Activated CD8-positive, alpha-beta memory T cell treated with anti-CD3 and anti-CD28 coated beads, Interleukin-2, amount 50 U/mL, for 1 hour (primary cell): Measurements from ENCODE around the gene SSTR3.

Experiments
- DNase-seq: peaks from one replicate; pipeline ENCODE4 v3.0.0-alpha.2; 2020; ENCODE audit errors: extremely low read depth

The SSTR3 gene

DNA sequence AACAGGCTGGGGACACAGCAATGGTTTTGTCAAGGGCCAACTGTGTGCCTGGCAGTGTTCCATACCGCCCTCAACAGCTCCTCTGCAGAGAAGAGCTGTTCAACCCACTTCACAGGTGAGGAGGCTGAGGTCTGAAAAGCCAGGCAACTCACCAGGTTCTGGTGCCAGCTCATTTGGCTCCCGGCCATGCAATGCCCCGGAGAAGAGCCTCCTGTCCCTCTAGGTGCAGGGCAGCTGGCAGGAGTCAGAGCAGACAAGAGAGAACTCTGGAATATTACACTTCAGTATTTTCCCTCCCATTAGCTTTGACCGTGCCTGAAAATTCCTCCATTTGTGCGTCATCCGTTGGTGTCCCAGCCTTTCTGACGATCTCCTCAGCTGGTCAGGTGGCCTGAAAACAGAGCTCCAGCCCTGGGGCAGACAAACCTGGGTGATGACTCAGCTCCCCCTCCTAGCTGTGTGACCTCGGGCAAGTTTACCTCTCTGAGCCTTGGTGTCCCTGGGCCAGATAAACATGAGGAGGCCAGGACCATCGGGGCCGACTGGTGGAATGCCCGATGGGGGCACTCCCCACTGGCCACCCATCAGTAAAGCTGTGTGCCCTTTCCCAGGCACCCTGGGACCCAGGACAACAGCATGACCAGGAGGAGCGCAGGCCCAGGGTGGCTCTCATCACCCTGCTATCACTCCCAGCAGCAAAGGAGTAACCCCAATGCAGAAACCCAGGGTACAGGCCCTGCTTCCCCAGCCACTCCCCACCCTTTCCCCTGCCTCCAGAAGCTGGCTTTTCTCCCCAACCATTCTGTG lies 14.6 kb downstream of the SSTR3 start:
- no peak for DNase-seq

DNA sequence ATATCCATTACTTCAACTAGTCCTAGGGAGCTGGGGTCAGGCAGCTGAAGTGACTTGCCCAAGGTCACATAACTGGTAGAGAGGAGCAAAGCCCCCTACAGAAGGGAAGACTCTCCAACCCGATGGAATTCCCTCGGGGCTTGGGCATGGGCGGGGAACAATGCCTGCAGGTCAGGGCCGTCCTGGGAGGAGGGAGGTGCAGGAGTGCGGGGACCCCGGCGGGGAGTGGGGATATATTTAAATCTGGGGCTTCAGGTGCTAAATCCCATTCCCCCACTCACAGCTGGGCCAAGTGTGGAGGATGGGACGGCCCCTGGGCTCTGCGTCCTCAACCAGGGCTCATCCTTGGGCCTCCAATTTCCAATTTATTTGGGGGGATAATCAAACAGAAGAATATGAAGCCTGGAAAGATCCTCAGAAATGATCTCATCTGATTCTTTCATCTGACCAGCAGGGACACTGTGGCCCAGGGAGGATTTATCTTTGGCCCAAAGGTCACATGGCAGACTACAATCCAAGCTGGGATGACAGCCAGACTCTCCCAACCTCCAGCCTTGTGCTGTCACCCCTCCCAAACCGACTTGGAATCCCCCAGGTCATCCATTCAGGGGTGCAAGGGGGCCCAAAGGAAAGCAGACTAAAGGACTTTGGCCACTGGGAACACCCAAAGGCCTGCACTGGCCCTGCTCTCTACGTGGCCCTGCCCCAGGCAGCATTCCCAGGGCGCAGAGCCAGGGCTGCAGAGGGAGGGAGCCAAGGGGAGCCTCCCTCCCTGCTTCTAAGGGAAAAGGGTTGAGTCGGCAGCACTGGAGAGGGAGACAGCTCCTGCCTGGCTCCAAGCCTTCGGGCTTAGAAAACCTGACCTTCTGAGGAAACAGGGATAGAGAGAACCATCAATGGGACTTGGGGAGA lies 15.5 kb downstream of the SSTR3 start:
- no peak for DNase-seq

DNA sequence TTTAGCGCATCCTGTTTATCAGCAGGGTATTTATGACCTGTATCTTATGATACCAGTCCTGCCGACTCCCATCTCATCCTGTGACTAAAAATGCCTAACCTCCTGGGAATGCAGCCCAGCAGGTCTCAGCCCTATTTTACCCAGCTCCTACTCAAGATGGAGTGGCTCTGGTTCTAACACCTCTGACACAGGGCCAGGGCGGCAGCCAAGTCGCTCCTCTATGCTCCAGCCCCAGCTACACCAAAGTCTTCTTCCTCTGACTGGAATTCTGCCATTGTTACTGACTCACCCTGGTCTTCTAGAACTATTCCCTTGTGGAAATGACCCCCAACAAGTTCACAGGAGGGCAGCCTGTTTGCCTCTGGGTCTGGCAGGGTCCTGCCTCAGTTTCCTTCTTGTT lies 16.4 kb downstream of the SSTR3 start:
- DNase-seq: no peak

DNA sequence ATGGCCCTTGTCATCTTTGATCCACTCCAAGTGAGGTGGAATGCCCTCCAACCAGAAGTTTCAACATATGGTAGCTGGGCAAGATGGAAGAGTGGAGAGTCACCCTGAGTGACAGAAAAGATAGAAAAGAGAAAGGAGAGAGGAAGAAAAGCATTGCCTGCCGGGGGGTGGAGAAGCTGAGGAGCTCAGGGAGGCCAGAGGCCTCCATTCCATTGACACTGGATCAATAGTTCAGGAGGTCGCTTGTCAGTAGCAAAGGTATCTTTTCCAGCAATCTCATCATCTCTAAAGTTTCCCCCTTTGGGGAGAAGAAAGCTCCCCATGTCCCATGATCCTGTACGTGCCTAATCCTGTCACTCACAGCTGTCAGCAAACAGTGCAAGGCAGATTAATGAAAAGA lies 17.5 kb downstream of the SSTR3 start:
- DNase-seq: no peak

DNA sequence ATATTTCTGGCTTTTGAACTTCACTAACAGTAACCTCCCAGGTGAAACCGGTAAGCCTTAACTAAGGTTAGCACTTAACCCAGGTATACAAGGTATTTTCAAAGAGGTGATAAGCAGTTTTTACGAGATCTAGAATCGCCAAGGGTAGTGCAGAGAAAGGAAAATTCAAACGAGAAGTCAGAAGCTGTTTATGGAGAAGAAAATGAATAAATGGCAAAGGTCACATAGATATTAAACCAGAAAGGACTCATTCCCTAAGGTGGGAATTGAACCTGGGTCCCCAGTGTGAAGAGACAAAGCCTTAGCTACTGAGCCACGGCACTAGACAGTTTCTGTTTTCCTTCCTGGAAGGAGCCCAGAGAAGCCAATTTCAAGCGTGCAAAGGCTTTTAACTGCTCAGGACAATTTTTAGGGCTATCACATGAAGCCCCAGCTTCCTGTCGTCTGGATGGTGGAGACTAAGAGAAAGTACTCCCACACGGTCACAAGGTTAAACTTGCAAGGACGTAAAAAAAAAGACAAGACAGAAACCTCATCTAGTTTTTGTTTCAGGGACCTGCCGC lies 18.6 kb downstream of the SSTR3 start:
- peak; percentile 10 for DNase-seq

DNA sequence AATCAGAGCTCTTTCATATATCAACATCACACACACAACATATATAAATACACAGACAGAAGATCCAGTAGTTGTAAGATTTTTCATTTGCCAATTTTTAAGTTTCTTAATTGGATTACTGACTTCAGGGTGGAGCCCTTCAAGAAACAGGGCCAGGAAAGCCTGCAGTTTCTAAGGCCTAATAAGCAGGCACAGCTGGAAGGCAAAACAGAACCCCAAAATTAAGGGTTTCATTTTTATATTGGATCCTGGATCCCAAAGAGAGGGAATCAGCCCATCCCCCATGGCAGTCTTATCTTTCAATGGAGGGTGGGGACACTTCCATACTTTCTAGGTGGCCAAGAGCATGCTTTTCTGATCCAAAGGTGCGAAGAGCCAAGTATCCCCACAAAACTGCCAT lies 19.5 kb downstream of the SSTR3 start:
- no peak for DNase-seq

DNA sequence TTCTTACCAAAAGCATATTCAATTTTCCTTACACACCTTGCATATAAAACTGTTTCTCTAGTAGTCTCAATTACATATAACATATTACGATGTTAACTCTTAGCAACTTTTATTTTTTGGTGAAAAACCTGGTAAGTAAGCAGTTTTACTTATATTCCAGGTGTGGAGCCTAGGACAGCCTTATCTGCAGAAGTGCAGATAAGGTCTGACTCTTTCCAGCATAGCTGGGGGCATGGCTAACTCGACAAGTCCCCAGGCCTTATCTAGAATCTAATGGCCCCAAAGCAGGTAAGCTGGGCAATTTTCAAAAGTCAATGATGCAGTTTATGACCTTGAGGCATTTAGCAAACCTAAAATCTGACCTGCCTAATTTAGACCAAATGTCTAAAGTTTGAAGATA lies 20.1 kb downstream of the SSTR3 start:
- no peak for DNase-seq

DNA sequence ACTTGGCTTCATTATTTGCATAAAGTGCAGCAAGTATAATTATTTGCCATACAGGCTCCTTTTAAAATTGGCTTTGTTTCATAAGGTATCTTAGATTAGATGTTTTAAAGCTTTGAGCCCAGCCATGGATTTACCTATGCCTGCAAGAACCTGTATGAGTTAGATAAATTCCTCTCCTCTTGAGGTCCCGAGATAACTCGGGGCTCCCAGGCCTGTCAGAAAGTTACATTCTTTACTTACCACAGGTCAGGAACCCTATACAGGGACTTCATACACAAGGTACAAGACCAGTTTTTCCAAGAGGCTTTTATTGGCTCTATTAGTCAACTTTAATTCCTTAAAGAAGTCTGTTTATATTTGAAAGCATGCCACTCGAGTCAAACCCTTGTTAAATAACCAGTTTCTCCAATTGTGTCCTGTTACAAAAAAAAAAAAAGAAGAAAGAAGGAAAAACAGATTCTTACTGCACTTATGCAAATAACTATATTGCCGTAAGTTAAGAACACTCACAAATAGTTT lies 22.0 kb downstream of the SSTR3 start:
- no peak for DNase-seq

DNA sequence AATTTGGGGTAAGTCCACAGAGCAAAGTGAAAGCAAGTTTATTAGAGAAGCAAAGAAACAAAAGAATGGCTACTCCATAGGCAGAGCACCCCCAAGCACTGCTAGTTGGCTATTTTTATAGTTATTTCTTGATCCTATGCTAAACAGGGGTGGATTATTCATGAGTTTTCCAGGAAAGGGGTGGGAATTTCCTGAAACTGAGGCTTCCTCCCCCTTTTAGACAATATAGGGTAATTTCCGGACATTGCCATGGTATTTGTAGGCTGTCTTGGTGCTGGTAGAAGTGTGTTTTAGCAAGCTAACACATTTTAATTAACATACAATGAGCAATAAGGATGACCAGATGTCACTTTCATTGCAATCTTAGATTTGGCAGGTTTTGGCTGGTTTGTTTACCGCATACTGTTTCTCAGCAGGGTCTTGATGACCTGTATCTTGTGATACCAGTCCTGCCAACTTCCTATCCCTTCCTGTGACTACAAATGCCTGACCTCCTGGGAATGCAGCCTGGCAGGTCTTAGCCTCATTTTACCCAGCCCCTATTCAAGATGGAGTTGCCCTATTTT lies 23.3 kb downstream of the SSTR3 start:
- DNase-seq: no peak

DNA sequence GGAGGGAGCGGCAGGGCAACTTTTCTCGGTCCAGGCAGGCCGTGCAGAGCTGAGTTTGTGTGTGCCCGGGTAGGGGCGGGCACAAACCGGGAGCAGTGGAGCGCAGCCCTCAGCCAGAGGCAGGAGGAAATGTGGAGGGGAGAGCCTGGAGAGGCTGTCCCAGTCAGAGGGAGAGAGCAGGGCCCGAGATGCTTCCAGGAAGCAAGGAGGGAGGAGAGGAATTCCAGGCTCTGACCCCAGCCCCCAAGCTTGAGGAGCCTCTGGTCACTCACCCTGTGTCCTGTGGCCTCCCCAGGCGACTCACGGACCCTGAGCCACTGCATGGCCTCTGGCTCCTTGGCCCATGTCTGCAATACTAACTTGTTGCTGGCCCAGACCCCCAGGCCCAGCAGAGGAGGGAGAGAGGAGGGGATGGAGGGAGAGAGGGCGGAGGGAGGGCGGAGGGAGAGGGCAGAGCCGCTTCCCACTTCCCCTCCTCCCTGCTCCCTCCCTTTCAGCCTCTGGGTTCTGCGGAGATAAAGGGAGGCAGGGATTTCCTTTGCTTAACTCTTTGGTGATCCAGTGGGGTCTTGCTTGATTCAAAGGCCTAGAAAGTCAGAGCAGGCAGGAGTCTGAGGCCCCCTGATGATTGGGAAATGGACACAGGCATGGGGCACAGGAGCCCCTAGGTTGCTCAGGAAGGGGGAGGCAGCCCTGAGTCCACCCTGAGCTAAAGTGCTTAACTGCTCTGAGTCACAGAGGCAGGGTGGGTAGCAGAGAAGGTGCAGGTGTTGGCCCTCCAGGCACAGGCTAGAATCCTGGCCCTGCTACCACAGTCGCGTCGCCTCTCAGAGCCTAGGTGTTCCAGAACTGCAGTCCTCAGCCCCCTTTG lies 24.2 kb downstream of the SSTR3 start, which contains the start of gene C1QTNF6:
Gene C1QTNF6 (minus strand): TSS at position 357 of the 871 bp plus-strand sequence. CDS start 34 bp downstream, at position 323.
- DNase-seq: no peak

DNA sequence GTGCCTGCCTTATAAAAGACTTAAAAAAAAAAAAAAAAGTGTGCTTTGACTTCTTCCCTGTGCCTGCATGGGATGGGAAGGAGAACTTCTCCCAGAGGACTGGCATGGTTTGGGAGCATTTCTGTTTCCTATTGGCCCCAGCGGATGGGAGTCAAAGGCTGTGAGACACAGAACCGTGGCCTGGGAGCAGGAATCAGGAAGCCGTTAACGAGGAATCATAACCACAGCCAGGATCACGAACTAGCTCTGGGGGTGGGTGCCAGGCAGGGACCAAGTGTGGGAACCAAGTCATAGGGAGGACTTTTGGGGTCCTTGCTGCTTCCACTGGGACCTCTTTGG lies 24.8 kb downstream of the SSTR3 start:
- DNase-seq: no peak

DNA sequence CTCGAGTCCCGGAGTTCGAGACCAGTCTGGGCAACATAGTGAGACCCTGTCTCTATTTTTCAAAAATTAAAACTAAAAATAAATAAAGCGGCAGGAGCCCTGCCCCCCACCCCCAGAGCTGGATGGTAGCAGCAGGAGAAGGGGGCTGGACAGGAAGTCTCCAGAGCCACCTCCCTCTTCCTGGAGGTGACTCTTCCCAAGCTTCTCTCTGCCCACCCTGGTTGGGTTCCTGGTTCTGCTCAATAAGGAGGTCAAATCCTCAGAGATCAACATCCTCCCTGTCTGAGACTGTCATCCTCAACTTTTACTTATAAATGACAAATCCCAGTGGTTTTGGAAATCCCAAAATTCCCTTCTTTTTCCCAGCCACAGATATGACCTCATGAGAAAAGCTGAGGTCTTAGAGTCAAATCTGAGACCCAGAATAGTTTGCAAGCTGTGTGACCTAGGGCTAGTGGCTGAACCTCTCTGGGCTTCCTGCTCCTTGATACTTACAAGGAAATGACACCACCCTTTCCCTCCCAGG lies 25.2 kb downstream of the SSTR3 start:
- DNase-seq: no peak

DNA sequence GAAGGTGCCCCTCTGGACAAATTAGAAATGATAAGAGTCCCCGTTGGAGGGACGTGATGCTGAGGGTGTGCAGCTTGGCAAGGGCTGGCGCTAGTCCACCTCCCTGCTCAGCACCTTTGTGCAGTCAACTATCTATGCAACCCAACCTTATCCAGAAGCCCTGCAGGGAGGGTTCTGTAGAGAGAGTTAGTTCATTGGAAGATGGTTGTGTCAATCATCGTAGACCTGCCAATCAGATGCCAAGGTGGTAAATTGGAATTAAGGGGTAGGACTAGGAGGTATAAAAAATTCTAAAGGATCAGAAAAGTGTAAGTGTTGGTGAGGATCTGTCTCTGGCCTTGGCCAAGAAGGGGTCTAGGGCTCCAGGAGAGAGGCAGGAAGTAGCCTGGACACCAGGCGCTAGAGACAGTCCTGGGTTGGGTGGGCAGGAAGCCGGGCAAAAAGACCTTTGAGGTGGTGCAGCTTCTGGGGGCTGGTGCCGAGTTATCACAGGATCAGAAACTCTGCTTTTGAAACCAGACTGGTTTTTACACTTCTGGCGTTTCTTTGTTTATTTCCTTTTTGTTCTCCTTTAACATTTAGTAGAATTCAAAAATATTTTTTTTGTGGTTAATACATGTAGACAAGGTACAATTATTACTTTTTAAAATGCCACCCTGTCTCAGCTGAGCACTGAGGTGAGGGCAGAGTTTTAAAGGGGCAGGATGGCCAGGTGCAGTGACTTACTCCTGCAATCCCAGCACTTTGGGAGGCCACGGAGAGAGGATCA lies 25.9 kb downstream of the SSTR3 start:
- peak; percentile 19 for DNase-seq

DNA sequence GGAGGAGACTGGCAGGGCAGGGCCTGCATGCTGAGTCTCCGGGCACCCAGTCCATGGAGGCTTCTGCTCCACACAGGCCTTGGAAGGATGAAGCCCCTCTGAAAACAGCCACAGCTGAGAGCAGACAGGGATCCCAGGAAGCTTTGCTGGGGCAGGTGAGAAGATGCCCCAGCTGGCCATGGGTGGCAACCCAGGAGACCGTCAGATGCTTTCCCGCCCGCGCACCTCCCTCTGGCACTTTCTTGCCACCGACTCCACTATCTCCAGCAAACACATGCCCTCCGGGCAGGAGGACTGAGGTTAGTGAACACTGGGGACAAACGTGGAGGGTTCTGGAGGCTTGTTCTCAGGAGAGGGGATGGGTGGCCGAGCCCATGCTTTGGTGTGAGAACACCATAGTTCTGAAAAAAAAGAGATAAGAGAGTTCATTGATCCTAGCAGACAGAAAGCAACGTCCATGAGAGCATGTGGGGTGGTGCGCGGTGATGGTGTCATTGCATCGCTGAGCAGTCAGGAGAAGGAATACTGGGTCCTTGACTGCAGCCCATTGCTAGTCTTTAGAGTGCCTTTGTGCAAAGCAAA lies 26.5 kb downstream of the SSTR3 start:
- no peak for DNase-seq

DNA sequence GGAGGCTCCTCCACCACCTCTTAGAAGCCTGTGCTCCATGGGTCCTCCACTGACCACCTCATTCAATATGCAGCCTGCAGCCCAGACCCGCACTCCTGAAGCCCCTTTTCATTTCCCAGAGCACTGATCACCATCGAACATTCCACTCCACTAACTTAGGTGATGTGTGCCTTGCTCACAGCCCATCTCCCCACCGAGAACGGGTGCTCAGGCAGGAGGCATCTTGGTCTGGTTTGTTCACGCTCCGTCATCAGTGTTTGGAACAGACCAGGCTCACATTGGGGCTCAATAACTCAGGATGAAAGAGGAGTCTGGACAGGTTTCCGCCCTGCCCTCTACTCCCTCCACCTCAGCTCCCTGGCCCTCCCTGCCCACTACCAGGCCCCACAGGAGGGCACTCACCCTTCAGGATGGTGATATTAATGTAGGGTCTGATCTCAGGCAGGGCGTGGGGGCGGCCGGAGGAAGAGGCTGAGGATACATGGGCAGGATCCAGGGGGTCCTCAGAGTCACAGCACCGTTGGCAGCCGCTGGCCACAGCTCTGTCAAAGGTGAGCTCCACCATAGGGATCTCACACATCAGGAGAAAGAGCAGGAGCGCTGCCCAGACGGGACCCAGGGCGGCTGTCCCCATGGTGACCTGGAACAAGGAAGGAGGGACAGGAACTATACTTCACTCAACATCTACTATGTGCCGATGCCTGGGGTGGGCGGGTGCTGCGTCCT lies 27.3 kb downstream of the SSTR3 start:
- DNase-seq: no peak

DNA sequence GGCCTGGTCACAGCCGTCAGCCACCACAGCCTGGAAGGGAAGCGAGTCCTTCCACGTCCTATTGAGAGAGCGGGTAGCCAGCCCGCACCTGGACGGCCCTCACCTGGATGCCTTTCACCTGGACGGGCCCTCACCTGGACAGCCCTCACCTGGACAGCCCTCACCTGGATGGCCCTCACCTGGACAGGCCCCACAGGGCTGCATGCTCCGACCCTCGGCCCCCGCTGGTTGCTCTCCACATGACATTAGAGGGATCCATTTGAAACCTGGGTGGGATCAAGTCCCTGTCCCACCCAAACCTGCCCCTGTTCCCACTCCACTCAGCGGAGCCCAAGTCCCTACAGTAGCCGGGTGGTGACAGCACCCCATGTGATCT lies 27.9 kb downstream of the SSTR3 start:
- DNase-seq: no peak

DNA sequence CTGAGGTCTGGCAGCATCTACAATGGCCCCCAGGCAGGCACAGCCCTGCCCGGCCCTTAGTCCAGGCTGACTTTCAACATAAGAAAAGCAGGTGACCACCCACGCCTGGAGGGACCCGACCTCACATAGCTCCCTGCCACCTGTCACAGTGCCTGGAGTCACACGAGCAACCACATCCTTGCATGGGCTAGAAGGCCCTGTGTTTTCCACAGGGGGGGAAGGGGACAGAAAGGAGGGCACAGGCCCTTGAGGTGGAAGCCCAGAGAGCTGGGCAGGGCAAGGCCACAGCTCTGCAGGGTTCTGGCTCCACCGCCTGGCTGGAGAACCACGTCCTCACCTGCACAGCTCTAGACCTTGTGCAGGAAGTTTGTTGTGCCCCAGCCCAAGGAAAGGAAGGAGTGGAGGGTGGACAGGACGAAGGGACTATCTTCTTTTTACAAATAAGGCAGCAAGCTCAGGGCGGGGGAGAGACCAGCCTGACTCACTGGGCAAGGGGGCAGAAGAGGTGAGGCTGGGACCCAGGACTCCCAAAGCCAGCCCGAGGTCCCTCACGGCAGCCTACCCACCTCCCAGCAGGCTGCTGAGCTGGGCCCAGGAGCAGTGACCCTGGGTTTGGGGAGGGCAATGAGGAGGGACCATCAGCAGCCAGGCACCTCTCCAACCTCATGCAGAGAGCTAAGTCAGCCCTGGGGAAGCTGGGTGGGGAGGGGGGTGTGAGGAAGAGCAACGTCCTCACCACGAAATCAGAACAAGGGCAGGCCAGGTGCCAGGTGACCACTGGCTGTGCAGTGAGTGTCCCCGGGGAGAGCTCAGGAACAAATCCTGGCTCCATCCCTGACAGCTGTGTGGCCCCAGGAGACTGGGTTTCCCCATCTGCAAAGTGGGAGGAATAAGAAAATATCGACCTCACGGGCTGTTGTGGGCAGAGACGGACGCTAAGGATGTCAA lies 28.6 kb downstream of the SSTR3 start:
- DNase-seq: no peak

DNA sequence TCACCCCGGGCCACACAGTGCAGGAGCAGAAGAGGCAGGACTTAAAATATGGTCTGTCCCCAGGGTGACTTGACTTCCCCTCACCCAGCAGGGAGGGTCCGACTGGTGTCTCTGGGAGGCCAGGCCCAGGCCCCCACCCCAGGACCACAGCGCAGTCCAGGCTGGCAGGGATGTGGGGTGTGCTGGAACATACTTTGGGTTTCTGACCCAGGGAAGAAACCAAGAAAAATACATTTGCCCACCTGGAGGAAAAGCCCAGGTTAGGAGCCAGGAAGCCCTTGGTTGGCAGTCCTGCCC lies 29.4 kb downstream of the SSTR3 start:
- no peak for DNase-seq
